Esophagus (tissue), 2 donors: ENCODE data around the gene TRHDE. TPM values are rescaled to one million over a fixed set of nuclear protein-coding genes. Genes with fewer than 3 reads are reported as not detected.

Experiments used
- H3K27ac ChIP-seq, 2 donors: one replicate each; pipeline ENCODE4 v1.5.1; 2013; ENCODE audit warnings: low read depth in 2 of 2, mild to moderate bottlenecking in 2 of 2, inconsistent platforms in 1 of 2, low read length in 1 of 2, moderate library complexity in 1 of 2
- H3K27me3 ChIP-seq, 2 donors: one replicate each; pipeline ENCODE4 v1.6.1; 2013; ENCODE audit warnings: low read length in 2 of 2, control low read depth in 1 of 2, mild to moderate bottlenecking in 1 of 2; ENCODE audit not compliant: insufficient read depth in 2 of 2, control insufficient read depth in 1 of 2
- H3K36me3 ChIP-seq, 2 donors: one replicate each; pipeline ENCODE4 v1.6.1; 2013; ENCODE audit warnings: low read length in 1 of 2; ENCODE audit not compliant: control insufficient read depth in 2 of 2, insufficient read depth in 2 of 2
- H3K4me1 ChIP-seq, 2 donors: one replicate each; pipeline ENCODE4 v1.6.1; 2013; ENCODE audit warnings: low read length in 1 of 2; ENCODE audit not compliant: control insufficient read depth in 2 of 2, insufficient read depth in 2 of 2
- H3K4me3 ChIP-seq, 2 donors: one replicate each; pipeline ENCODE4 v1.5.1; 2013; ENCODE audit warnings: low read length in 2 of 2, mild to moderate bottlenecking in 2 of 2, low read depth in 1 of 2, moderate library complexity in 1 of 2
- H3K9me3 ChIP-seq, 2 donors: one replicate each; pipeline ENCODE4 v1.6.1; 2013; ENCODE audit warnings: mild to moderate bottlenecking in 2 of 2, low read depth in 1 of 2, low read length in 1 of 2, moderate library complexity in 1 of 2; ENCODE audit not compliant: control insufficient read depth in 2 of 2, insufficient read depth in 1 of 2
- WGBS, 2 donors: extraction: QIAGEN DNeasy Blood & Tissue Kit; methylation state at CpG; one replicate each; pipeline ENCODE4 v1.1.7; 2013; 5-methylcytosine and 5-hydroxymethylcytosine counted together
- polyA plus RNA-seq, 2 donors: library from polyadenylated mRNA; stranded (reverse); fragments of 200-250 nt; gene quantifications; one replicate each; pipeline ENCODE4 v1.2.3, GENCODE V29; 2013
- donor health status: healthy with polysubstance abuse.
- donor health status: Bipolar disorder and iron deficiency.

TRHDE gene
- polyA plus RNA-seq, 2 donors = 0.04 TPM

DNA sequence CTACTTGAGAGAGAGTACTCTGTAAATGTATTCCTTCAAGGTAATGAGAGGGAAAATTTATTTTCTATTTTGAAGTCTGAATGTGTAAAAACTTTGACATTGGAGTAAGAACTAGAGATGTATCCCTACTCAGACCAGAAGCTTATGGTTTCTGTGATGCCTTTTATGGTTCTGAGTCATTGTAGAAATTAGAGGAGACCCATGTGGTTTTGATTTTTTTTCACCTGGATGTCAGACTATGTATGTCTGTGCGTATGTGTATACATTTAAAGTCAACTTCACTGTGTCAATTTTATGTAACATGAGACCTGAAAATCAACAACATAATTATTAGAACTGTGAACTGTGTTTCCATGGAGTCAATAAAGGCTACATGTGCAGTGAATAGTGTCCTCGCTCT, 302.0 kb downstream of the TRHDE start:
- H3K4me1 ChIP-seq = no peaks in the 10 kb centered on the region
- H3K27me3 ChIP-seq = no peaks in the 10 kb centered on the region
- no peaks in the 10 kb centered on the region for H3K36me3 ChIP-seq
- no peak overlapping the region for H3K4me3 ChIP-seq
- H3K9me3 ChIP-seq = no peaks in the 10 kb centered on the region
- H3K27ac ChIP-seq = no peak overlapping the region
- WGBS, 2 donors = 79 to 90% methylated on average over 2 of the region's 2 CpGs

DNA sequence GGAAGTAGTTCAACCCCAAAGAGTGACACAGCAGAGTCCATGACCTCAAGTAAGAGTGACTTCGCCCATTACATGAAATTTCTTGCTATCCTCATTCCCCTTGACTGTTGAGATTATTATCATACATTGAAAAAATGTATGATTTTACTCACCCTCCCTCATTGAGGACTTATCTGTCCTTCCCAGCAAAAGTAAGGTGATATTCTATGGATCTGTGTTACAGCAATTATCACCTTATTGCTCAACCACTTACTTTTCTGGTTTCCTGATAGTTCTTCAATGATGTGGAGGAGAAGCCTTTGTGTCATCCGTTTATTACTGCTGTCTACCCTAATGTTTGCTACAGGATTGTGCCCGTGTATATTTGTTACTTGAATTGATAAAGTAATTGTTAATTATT, 306.2 kb downstream of the TRHDE start:
- Histone ChIP-seq H3K36me3 (no peaks in the 10 kb centered on the region), H3K9me3 (no peaks in the 10 kb centered on the region), H3K27ac (no peak overlapping the region), H3K27me3 (no peaks in the 10 kb centered on the region), H3K4me3 (no peak overlapping the region), H3K4me1 (no peaks in the 10 kb centered on the region)
- 66 to 73% methylated on average over 3 of the region's 3 CpGs for WGBS, 2 donors

DNA sequence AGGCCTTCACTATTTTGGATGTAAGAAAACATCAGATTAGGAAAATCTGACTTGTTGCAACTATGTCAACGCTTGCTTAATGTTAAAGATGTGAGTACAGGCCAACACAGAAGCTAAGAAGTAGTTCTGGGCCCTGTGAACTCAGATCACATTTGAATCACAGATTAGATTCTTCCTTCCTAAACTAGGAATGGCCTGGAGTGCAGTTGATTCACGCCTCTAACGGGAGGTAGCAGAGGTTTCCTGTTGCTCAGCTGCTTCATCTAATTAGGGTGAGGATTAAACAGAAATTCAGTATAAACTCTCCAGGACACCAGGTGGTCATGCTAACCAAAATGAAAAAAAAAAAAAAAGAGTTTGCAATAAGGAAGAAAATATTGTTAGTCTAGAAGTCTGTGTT, 314.3 kb downstream of the TRHDE start:
- Histone ChIP-seq H3K27me3 (no peaks in the 10 kb centered on the region), H3K27ac (no peak overlapping the region), H3K4me3 (no peak overlapping the region), H3K36me3 (no peaks in the 10 kb centered on the region), H3K4me1 (no peaks in the 10 kb centered on the region), H3K9me3 (no peaks in the 10 kb centered on the region)
- 52 to 55% methylated on average over 3 of the region's 3 CpGs for WGBS, 2 donors

DNA sequence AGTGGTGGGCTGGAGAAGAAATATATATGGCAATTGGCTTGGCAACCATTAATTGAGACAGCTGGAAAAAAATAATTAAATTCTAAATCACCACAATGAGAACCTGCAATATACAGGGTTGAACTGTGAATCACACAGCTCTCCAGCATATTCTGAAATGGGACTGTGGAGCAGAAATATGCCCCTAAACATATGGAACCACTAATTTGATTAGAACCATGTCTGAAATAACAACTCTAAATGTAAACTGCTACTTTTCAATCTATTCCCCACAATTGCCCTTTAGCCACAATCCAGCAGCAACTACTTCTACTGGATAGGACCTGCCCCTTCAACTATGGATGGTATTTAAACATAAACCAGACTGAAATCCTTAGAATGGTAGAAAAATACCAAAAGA, 330.4 kb downstream of the TRHDE start:
- no peaks in the 10 kb centered on the region for H3K36me3 ChIP-seq
- H3K4me3 ChIP-seq = no peak overlapping the region
- no peaks in the 10 kb centered on the region for H3K9me3 ChIP-seq
- no peak overlapping the region for H3K27ac ChIP-seq
- H3K27me3 ChIP-seq = no peaks in the 10 kb centered on the region
- H3K4me1 ChIP-seq = no peaks in the 10 kb centered on the region

DNA sequence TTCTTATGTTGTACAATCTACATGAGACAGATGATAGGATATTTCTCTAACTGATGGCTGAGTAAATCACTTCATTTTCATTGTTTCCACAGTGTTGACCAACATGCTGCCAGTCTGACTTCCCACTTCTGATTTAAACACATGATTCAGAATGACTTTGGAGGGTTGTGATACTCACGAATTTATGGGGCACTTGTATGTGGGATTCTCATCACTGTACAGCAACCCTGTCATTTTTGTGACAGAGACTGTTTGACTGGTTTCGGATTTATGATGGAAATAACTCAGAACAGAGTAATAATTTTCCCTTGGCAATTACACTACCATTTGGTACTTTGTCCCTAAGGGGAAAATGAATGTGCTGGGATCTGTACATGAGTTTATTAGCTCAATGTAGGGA, 333.8 kb downstream of the TRHDE start:
- Histone ChIP-seq H3K9me3 (peaks cover 0 to 2% of the 10 kb centered on the region in 2 donors), H3K36me3 (no peaks in the 10 kb centered on the region), H3K27ac (no peak overlapping the region), H3K4me3 (no peak overlapping the region), H3K4me1 (no peaks in the 10 kb centered on the region), H3K27me3 (no peaks in the 10 kb centered on the region)
- 62 to 64% methylated on average over 2 of the region's 2 CpGs for WGBS, 2 donors

GRCh38 chr12:72610342-72610741, 338.2 kb downstream of the TRHDE start:
- Histone ChIP-seq H3K4me3 (no peak overlapping the region), H3K27ac (no peak overlapping the region), H3K4me1 (no peaks in the 10 kb centered on the region), H3K9me3 (peaks cover 0 to 2% of the 10 kb centered on the region in 2 donors), H3K27me3 (no peaks in the 10 kb centered on the region), H3K36me3 (no peaks in the 10 kb centered on the region)
- WGBS, 2 donors = 59 to 70% methylated on average over 10 of the region's 10 CpGs

- H3K4me1 ChIP-seq = no peaks in the 10 kb centered on the region
- no peak overlapping the region for H3K27ac ChIP-seq
- H3K27me3 ChIP-seq = no peaks in the 10 kb centered on the region
- H3K4me3 ChIP-seq = no peak overlapping the region
- peaks cover 0 to 2% of the 10 kb centered on the region in 2 donors for H3K9me3 ChIP-seq
- 66 to 91% methylated on average over 1 of the region's 1 CpG for WGBS, 2 donors
- H3K36me3 ChIP-seq = no peaks in the 10 kb centered on the region
Measured at GRCh38 chr12:72610854-72611358, 338.7 kb downstream of the TRHDE start.

DNA sequence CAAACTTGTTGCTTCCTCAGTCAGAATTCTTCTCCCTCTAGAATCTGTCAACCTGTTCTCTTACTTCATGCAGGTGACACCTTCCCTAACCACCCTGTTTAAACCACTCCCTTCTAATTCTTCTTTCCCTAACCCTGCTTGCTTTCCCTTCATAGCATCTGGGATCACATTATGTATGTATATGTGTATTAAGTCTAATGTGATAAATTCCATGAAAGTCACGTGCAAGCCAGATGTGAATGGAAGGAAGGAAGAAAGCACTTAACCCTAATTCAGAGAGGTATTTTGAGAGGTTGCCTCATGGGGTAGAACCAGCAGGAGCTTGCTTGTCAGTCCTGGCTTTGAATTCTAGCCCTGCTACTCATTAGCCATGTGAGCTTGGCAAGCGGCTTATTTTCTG, 340.0 kb downstream of the TRHDE start:
- no peaks in the 10 kb centered on the region for H3K27me3 ChIP-seq
- no peaks in the 10 kb centered on the region for H3K36me3 ChIP-seq
- H3K9me3 ChIP-seq = peaks cover 0 to 2% of the 10 kb centered on the region in 2 donors
- no peaks in the 10 kb centered on the region for H3K4me1 ChIP-seq
- WGBS, 2 donors = 72 to 73% methylated on average over 2 of the region's 2 CpGs
- no peak overlapping the region for H3K4me3 ChIP-seq
- no peak overlapping the region for H3K27ac ChIP-seq

DNA sequence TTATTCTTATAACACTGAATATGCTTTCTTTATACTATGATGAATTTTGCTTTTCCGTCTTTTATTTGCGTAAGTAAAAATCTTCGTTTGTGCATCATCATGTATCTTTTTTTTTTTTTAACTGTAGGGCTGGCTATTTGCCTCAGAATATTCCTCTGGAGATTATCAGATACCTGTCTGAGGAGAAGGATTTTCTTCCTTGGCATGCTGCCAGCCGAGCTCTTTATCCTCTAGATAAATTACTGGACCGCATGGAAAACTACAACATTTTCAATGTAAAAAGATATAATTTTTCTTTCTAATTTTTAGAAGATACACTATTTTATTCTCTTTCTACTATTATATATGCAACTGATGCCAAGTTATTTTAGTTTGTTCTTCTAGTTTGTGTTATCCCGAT, 346.6 kb downstream of the TRHDE start:
- 87% methylated on average over 6 of the region's 6 CpGs for WGBS, 2 donors
- Histone ChIP-seq H3K36me3 (no peaks in the 10 kb centered on the region), H3K4me3 (no peak overlapping the region), H3K27ac (no peak overlapping the region), H3K9me3 (no peaks in the 10 kb centered on the region), H3K4me1 (no peaks in the 10 kb centered on the region), H3K27me3 (no peaks in the 10 kb centered on the region)

GRCh38 chr12:72622556-72622955, 350.4 kb downstream of the TRHDE start:
- 76 to 81% methylated on average over 3 of the region's 3 CpGs for WGBS, 2 donors
- Histone ChIP-seq H3K27ac (no peak overlapping the region), H3K4me3 (no peak overlapping the region), H3K9me3 (no peaks in the 10 kb centered on the region), H3K36me3 (no peaks in the 10 kb centered on the region), H3K27me3 (no peaks in the 10 kb centered on the region), H3K4me1 (no peaks in the 10 kb centered on the region)
